Amniotic epithelial cell (primary cell): ENCODE measurements around the gene NKAIN2.
"Not testable (repeated sequence)": the region's sequence is repeated elsewhere in the genome, so short reads cannot be mapped to it uniquely, and the experiment has no call there.

Source experiments
- DNase-seq: peaks from one replicate; pipeline ENCODE4 v3.0.0-alpha.2; 2010; ENCODE audit warnings: low read depth

Gene NKAIN2

GRCh38 chr6:124438546-124439065 lies 634.9 kb downstream of the NKAIN2 start:
- DNase-seq, result no peak

- DNase-seq, result no peak
Measured at GRCh38 chr6:124441450-124441849, 637.8 kb downstream of the NKAIN2 start.

- no peak for DNase-seq
Measured at GRCh38 chr6:124443541-124443940, 639.9 kb downstream of the NKAIN2 start.

DNA sequence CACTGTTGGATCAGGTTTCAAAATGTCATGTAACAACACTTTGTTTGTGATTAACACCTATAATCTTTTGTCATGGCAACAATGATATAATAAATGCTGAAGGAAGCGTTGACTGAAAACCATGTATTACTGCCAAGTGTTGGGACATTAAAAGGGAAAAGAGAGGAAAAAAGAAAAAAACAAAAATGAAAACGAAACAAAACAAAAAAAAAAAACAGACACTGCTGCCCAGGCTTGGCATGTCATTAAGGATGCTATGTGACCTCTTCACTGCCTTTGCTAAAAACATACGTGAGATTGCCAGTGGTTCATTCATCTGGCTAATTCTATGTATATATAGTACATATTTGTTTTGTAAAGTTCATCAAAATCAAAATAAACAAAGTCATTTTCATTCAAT lies 641.9 kb downstream of the NKAIN2 start:
- DNase-seq, result no peak

- DNase-seq, result no peak
Measured at GRCh38 chr6:124446961-124447360, 643.3 kb downstream of the NKAIN2 start.

GRCh38 chr6:124459268-124459667 lies 655.6 kb downstream of the NKAIN2 start:
- DNase-seq, result no peak

- no peak for DNase-seq
Measured at GRCh38 chr6:124462750-124463149, 659.1 kb downstream of the NKAIN2 start.

DNA sequence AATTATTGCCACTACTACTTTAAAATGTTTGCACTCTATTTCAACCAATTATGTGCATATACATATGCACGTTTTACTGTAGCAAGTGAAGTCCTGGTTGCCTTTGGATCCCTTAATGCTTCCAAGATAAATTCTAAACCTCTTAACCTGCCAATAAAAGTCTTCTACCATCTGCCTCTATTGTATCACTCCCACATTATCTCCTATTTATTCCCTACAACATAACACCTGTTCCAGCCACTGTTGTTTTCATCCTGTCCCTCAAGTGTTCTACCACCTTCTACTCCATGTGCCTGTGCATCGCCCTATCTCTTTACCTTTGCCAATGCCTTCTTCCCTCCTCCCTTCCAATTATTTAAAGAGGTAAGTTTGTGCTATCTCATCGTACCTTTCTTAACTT lies 659.6 kb downstream of the NKAIN2 start:
- DNase-seq, result no peak

GRCh38 chr6:124464600-124464999 lies 660.9 kb downstream of the NKAIN2 start:
- not testable (repeated sequence) for DNase-seq

DNA sequence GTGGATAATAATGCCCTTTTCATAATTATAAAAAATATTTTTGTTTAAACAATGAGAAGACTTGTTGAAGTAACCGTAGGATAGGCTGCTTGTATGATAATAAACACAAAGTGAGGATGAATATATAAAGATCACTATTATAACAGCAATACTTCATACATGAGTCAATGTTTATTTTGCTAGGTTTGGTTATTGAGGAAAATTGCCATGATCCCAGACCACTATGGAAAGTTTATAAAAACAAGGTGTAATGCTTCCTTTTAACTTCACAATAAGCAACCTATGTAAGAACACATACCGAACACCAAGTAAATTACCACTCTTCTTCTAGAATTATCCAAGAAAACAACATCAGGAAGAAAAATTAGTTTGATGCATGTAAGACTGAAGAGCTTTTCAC lies 663.3 kb downstream of the NKAIN2 start:
- DNase-seq, result no peak

- no peak for DNase-seq
Measured at GRCh38 chr6:124467366-124467765, 663.7 kb downstream of the NKAIN2 start.

- DNase-seq, result peak; percentile 7
Measured at GRCh38 chr6:124470803-124471202, 667.1 kb downstream of the NKAIN2 start.

DNA sequence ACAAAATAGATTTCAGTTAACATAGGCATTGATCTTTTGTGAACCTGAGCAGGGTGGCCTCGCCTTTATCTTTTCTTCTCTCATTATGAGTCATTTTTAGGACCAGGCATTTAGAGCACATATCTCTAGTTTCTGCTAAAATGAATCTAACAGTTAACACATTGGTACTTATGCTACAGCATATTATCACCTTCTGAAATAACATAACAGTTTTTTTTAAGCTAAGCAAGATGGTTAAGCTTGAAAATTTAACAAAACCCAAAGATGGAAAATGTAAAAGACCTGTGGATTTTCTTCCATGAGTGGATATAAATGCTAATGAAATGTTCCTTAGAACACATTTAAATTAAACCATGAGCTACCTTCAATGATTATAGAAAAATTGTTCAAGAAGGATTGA lies 671.5 kb downstream of the NKAIN2 start:
- DNase-seq, result no peak

DNA sequence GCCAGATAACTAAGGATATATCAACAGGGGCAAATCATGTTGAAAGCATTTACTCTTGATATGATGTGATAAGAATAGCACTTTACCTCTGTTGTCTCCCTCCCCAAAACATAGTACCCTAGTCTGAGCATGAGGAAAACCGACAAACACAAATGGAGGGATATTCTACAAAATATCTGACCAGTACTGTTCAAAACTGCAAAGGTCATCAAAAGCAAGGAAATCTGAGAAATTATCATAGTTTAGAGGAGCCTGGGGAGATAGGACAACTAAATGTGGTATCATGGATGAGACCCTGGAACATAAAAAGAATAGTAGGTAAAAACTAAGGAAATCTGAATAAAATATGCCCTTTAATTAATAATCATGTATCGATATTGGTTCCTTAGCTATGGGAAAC lies 675.2 kb downstream of the NKAIN2 start:
- DNase-seq, result no peak

DNA sequence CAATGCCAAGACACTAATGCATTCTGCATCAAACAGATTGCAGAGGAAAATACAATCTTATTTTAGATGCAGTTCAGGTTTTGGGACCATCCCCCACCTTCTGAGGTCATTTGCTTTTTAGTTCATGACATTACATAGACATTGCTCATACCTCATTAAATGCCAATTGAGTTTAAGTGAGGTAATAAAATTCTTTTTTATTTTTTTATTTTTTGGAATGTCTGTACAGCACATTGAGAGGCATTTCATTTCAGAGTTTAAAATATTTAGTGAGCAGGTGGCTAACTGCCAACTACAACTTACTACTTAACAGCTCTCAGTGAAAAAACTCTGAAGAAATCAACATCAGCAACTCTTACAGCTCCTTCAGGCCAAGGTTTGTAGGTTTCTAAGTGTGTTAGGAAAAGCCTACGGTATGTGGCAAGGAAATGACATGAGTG lies 676.3 kb downstream of the NKAIN2 start:
- DNase-seq, result peak; percentile 9

DNA sequence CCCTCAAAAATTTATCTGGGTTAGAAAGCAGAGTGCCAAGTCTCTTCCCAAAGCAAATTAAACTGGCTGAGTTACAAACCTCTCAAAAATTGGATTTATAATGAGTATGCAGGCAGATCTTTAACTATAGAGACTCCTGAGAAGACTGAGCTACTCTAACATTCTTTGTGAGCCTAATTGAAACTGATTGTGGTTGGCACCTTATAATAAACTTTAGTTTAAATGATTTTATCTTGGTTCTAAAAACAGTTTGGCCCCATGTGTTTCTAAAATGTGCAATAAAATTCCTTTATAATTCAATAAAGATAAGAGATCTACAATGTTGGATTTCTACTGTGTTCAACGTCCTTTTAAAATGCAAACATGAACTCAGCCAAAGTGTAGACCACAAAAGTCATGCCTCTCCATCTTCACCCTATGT lies 678.4 kb downstream of the NKAIN2 start:
- no peak for DNase-seq

DNA sequence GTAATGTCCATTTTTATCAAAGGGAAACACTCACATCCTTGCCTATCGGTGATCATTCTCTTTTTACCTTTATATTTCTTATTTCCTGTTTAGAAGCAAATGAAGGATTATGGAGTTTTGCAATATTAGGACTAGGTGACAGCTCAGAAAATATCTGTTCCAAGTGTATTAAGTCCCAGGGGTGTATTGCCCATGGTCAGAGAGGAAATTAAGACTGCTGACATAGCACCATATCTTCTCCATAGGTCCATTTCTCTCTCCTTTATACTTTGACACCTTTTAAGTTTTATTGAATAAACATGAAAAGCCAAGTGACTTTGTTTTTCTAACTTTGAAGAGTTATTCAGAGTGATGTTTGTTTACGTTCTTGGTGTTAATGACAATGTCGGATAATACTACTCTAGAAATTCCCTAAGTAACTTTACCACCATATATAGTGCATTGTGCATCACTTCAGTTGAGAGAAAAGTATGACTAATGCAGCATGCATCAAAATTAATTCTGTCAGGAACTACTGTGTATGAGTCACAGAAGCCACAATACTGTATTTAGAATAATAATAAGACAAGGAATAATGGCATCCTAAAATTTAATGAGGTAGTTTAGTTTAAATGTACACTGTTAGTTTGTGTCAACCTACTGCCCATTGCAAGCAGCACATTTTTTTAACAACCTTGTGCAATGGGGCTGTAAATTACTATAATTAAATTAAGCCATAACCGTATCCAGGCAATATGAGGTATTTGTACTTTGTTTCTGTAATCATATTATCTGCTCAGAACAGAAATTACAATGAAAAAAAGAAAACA lies 684.2 kb downstream of the NKAIN2 start:
- peak; percentile 76 for DNase-seq

DNA sequence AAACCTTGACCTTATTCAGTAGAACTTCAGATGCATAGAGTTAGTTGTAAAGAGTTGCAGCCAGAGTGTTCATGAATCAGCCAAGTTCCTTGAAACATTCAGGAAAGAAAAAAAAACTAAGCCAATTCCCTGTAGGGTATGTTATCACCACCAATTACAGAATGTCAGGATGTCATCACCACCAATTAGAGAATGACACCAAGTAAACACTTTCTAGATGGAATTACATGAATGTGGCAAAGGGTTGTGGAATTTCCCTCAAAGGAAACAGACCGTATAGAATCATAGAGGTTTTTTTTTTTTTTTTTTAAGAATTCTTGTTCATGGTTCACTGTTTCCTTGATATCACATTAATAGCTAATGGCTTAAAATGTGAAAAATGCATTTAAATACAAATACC lies 686.5 kb downstream of the NKAIN2 start:
- peak; percentile 22 for DNase-seq

DNA sequence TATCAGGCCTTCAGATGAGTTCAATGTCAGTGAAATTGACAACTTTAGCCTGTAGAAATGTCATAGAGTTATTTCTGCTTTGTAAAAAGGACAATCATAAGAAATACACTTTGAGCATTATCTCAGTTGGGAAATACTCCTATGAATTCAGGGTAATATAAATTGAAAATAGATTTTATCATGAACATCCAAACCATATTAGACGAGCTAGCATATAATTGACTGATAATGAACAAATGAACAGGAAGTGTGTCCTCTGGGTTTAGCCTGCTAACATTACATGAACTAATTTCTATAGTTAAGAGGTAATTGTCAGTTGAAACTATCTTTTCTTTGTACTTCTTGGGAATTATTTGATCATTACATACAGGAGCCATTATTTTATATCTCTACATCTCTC lies 689.6 kb downstream of the NKAIN2 start:
- no peak for DNase-seq

GRCh38 chr6:124494956-124495664 lies 691.4 kb downstream of the NKAIN2 start:
- DNase-seq, result no peak

DNA sequence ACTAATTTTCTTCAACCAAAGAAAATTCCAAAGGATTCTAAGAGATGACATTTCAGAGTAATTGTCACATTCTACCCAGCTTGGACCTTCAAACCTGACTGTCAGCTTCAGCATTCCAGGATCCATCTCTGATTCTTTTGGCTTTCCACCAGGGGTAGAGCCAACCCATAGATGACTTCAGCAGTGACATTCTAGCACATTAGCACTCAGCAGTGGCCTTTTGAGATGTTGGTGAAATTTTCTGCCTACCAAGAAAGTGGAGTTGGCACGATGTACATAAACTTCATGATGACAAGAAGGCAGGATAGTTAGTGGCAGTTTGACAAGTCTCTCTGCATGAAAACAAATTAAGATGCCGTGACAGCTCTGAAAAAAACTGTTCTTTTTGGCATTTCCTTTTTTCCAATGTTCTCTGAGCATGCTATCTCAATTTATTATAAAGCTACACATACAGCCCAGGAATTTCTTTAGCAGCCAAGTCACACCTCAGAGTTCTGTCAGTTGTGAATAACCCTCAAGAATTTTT lies 692.1 kb downstream of the NKAIN2 start:
- no peak for DNase-seq

DNA sequence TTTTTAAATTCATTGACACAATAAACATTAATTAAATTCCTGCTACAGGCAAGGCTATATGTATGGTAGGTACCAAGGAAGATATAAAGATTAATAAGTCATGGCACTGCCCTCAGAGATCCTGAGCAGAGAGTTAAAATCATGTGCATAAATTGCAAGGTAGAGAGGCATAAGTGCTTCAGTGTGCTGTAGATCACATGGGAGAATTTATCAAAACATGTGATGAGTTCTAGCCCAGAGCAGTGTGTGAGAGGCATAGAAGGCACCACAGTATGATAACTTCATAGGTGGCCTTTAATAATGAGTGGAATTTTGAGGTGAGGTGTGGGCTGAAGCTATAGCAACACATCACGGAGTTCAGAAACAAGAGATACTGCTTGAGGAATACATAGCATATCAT lies 692.7 kb downstream of the NKAIN2 start:
- DNase-seq, result no peak

GRCh38 chr6:124512431-124512830 lies 708.8 kb downstream of the NKAIN2 start:
- DNase-seq, result no peak
